ENCODE results near the gene VTCN1. TPM values are rescaled to one million over a fixed set of nuclear protein-coding genes. Genes with fewer than 3 reads are reported as not detected.
"Not testable (repeated sequence)": the region's sequence is repeated elsewhere in the genome, so short reads cannot be mapped to it uniquely, and the experiment has no call there.

Gene VTCN1
- total and polyA plus RNA-seq, 4 donors: 0.23 to 0.38 TPM; not detected in 2

DNA sequence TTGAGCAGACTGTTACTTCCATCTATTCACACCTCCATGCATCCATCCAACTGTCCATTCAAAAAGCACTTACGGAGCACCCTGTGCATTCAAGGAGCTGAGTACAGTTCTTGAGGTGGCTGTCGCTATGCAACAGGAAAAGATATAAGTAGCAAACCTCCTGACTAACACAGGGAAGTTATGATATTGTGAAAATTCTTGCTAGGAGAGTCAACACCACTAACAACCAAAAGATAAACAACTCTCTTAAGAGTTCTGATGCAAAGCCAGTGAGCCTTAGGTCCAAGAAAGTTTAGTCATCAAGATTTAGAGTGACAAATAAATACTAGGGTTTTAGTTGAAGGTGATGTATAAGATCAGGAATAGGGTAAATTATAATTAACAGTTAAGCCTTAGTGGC lies 44.7 kb downstream of the VTCN1 start:
- no peak overlapping the region for H3K27ac ChIP-seq (ENCODE audit: low read depth in 1 of 2, low read length in 2 of 2)
- DNase-seq (no peak), ATAC-seq (ENCODE audit: low FRiP score) (no peak)
- H3K4me1 ChIP-seq (ENCODE audit: control insufficient read depth in 1 of 2, insufficient read depth in 2 of 2, low read length in 2 of 2): no peaks in the 10 kb centered on the region
- H3K27me3 ChIP-seq (ENCODE audit: control insufficient read depth in 1 of 2, insufficient read depth in 2 of 2, low read length in 1 of 2): no peaks in the 10 kb centered on the region
- no peaks in the 10 kb centered on the region for H3K36me3 ChIP-seq (ENCODE audit: control insufficient read depth in 1 of 2, insufficient read depth in 2 of 2, low read length in 1 of 2)
- no peak overlapping the region for H3K4me3 ChIP-seq (ENCODE audit: low read length in 2 of 2)
- 96 to 100% methylated on average over 2 of the region's 2 CpGs for WGBS, 2 donors
- intact Hi-C loops (cut with DNase I): no loop called here
- H3K9me3 ChIP-seq (ENCODE audit: control insufficient read depth, low read length): no peaks in the 10 kb centered on the region

DNA sequence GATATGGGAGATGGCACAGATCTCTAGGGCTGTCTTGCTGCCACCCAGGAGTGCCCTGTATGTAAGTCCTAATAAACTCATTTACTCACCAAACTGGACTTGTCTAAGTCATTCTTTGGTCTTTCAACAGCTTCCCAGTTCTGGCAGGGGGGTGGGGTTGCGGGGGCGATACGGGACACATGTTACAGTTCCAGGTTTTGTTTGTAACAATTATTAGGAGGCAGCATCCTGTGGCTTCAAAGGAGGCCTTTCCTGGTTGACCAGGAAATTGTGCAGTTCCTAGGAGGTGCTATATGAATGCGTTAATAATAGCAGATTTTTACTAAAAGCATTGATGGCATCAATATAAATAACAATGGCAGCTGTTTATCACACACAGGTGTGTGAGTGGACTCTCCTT lies 46.5 kb downstream of the VTCN1 start:
- ATAC-seq (ENCODE audit: low FRiP score) (no peak), DNase-seq (no peak)
- Histone ChIP-seq H3K36me3 (ENCODE audit: control insufficient read depth in 1 of 2, insufficient read depth in 2 of 2, low read length in 1 of 2) (no peaks in the 10 kb centered on the region), H3K4me1 (ENCODE audit: control insufficient read depth in 1 of 2, insufficient read depth in 2 of 2, low read length in 2 of 2) (no peaks in the 10 kb centered on the region), H3K4me3 (ENCODE audit: low read length in 2 of 2) (no peak overlapping the region), H3K27me3 (ENCODE audit: control insufficient read depth in 1 of 2, insufficient read depth in 2 of 2, low read length in 1 of 2) (no peaks in the 10 kb centered on the region), H3K27ac (ENCODE audit: low read depth in 1 of 2, low read length in 2 of 2) (no peak overlapping the region), H3K9me3 (ENCODE audit: control insufficient read depth, low read length) (no peaks in the 10 kb centered on the region)
- intact Hi-C loops (cut with DNase I): no loop called here
- WGBS, 2 donors: 88 to 90% methylated on average over 4 of the region's 4 CpGs

DNA sequence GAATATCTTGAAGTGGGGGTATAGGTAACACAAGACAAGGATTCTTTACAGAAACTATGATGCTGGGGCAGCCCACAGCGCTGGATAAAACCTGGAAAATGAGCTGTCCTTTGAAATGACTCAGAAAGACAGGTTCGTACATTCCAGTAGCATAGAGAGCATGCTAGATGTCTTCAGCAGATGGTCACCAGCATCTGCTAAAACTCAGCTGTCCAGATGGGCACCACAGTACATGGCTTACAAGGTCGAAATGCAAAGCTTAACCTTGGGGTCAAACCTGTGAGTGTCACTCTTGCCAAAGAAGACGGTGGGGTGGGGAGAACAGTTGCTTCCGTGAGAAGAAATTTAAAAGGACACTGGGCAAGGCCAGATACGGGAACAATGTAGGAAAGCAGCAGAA lies 47.9 kb downstream of the VTCN1 start:
- DNase-seq (no peak), ATAC-seq (ENCODE audit: low FRiP score) (no peak)
- Histone ChIP-seq H3K36me3 (ENCODE audit: control insufficient read depth in 1 of 2, insufficient read depth in 2 of 2, low read length in 1 of 2) (no peaks in the 10 kb centered on the region), H3K4me1 (ENCODE audit: control insufficient read depth in 1 of 2, insufficient read depth in 2 of 2, low read length in 2 of 2) (no peaks in the 10 kb centered on the region), H3K4me3 (ENCODE audit: low read length in 2 of 2) (no peak overlapping the region), H3K27me3 (ENCODE audit: control insufficient read depth in 1 of 2, insufficient read depth in 2 of 2, low read length in 1 of 2) (no peaks in the 10 kb centered on the region), H3K27ac (ENCODE audit: low read depth in 1 of 2, low read length in 2 of 2) (no peak overlapping the region), H3K9me3 (ENCODE audit: control insufficient read depth, low read length) (no peaks in the 10 kb centered on the region)
- intact Hi-C loops (cut with DNase I): no loop called here
- 69 to 78% methylated on average over 6 of the region's 6 CpGs for whole genome bisulfite sequencing, 2 donors

DNA sequence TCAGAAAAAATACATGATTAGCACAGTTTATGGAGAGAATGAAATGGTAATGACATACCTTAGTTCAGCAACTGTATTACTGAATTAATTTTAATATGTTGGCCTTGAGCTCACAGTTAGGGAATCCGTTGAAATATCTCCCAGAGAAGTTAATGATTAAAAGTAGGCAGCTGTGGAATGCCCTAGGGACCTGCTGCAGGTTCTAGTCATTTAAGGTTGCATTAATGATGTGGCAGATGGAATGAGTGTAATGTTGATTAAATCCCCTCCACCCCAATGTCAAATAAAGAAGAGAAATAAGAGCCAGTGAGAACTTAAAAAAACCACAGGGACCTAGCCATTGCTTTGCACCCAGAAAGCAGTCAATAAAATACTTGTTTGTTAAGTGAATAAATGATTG lies 48.8 kb downstream of the VTCN1 start:
- WGBS, 2 donors: 58 to 69% methylated on average over 1 of the region's 1 CpG
- Histone ChIP-seq H3K4me1 (ENCODE audit: control insufficient read depth in 1 of 2, insufficient read depth in 2 of 2, low read length in 2 of 2) (no peaks in the 10 kb centered on the region), H3K27ac (ENCODE audit: low read depth in 1 of 2, low read length in 2 of 2) (no peak overlapping the region), H3K4me3 (ENCODE audit: low read length in 2 of 2) (no peak overlapping the region), H3K27me3 (ENCODE audit: control insufficient read depth in 1 of 2, insufficient read depth in 2 of 2, low read length in 1 of 2) (no peaks in the 10 kb centered on the region), H3K36me3 (ENCODE audit: control insufficient read depth in 1 of 2, insufficient read depth in 2 of 2, low read length in 1 of 2) (no peaks in the 10 kb centered on the region), H3K9me3 (ENCODE audit: control insufficient read depth, low read length) (no peaks in the 10 kb centered on the region)
- ATAC-seq (ENCODE audit: low FRiP score) (no peak), DNase-seq (no peak)
- intact Hi-C loops (cut with DNase I): no loop called here

- H3K4me3 ChIP-seq (ENCODE audit: low read length in 2 of 2); ATAC-seq (ENCODE audit: low FRiP score); intact Hi-C loops (cut with DNase I); H3K4me1 ChIP-seq (ENCODE audit: control insufficient read depth in 1 of 2, insufficient read depth in 2 of 2, low read length in 2 of 2); H3K27me3 ChIP-seq (ENCODE audit: control insufficient read depth in 1 of 2, insufficient read depth in 2 of 2, low read length in 1 of 2); H3K27ac ChIP-seq (ENCODE audit: low read depth in 1 of 2, low read length in 2 of 2); DNase-seq; H3K36me3 ChIP-seq (ENCODE audit: control insufficient read depth in 1 of 2, insufficient read depth in 2 of 2, low read length in 1 of 2); H3K9me3 ChIP-seq (ENCODE audit: control insufficient read depth, low read length): not testable (repeated sequence)
- 87 to 89% methylated on average over 5 of the region's 5 CpGs for WGBS, 2 donors
Observed at GRCh38 chr1:117151305-117151704, 59.4 kb downstream of the VTCN1 start.

DNA sequence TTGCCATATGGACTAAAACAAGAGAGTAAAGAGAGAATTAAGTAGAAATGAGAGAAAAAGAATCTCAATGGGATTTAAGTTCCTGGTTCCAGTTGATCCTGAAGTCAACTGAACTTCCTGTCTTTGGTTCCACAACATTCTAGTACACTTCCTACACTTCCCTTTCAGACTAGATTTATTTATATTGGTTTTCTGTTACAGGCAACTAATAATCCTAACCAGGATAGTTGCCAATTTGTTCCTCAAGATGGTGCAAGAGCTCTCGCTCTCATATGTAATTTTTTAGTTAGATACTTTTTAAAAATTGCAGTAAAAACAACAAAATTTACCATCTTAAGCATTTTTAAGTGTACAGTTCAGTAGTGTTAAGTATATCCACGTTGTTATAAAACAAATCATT lies 60.4 kb downstream of the VTCN1 start:
- Histone ChIP-seq H3K36me3 (ENCODE audit: control insufficient read depth in 1 of 2, insufficient read depth in 2 of 2, low read length in 1 of 2) (no peaks in the 10 kb centered on the region), H3K9me3 (ENCODE audit: control insufficient read depth, low read length) (no peaks in the 10 kb centered on the region), H3K4me3 (ENCODE audit: low read length in 2 of 2) (no peak overlapping the region), H3K27ac (ENCODE audit: low read depth in 1 of 2, low read length in 2 of 2) (no peak overlapping the region), H3K4me1 (ENCODE audit: control insufficient read depth in 1 of 2, insufficient read depth in 2 of 2, low read length in 2 of 2) (no peaks in the 10 kb centered on the region), H3K27me3 (ENCODE audit: control insufficient read depth in 1 of 2, insufficient read depth in 2 of 2, low read length in 1 of 2) (no peaks in the 10 kb centered on the region)
- DNase-seq (no peak), ATAC-seq (ENCODE audit: low FRiP score) (no peak)
- intact Hi-C loops (cut with DNase I): no loop called here
- 73 to 82% methylated on average over 2 of the region's 2 CpGs for WGBS, 2 donors

GRCh38 chr1:117147856-117148588 lies 62.7 kb downstream of the VTCN1 start:
- no peaks in the 10 kb centered on the region for H3K36me3 ChIP-seq (ENCODE audit: control insufficient read depth in 1 of 2, insufficient read depth in 2 of 2, low read length in 1 of 2)
- ATAC-seq (ENCODE audit: low FRiP score) (no peak), DNase-seq (no peak)
- no peak overlapping the region for H3K4me3 ChIP-seq (ENCODE audit: low read length in 2 of 2)
- no peaks in the 10 kb centered on the region for H3K27me3 ChIP-seq (ENCODE audit: control insufficient read depth in 1 of 2, insufficient read depth in 2 of 2, low read length in 1 of 2)
- H3K27ac ChIP-seq (ENCODE audit: low read depth in 1 of 2, low read length in 2 of 2): no peak overlapping the region
- 52 to 61% methylated on average over 5 of the region's 5 CpGs for WGBS, 2 donors
- intact Hi-C loops (cut with DNase I): no loop called here
- no peaks in the 10 kb centered on the region for H3K9me3 ChIP-seq (ENCODE audit: control insufficient read depth, low read length)
- no peaks in the 10 kb centered on the region for H3K4me1 ChIP-seq (ENCODE audit: control insufficient read depth in 1 of 2, insufficient read depth in 2 of 2, low read length in 2 of 2)

- Histone ChIP-seq H3K27me3 (ENCODE audit: control insufficient read depth in 1 of 2, insufficient read depth in 2 of 2, low read length in 1 of 2) (no peaks in the 10 kb centered on the region), H3K4me1 (ENCODE audit: control insufficient read depth in 1 of 2, insufficient read depth in 2 of 2, low read length in 2 of 2) (no peaks in the 10 kb centered on the region), H3K36me3 (ENCODE audit: control insufficient read depth in 1 of 2, insufficient read depth in 2 of 2, low read length in 1 of 2) (no peaks in the 10 kb centered on the region), H3K9me3 (ENCODE audit: control insufficient read depth, low read length) (no peaks in the 10 kb centered on the region), H3K27ac (ENCODE audit: low read depth in 1 of 2, low read length in 2 of 2) (no peak overlapping the region), H3K4me3 (ENCODE audit: low read length in 2 of 2) (no peak overlapping the region)
- ATAC-seq (ENCODE audit: low FRiP score) (no peak), DNase-seq (no peak)
- intact Hi-C loops (cut with DNase I): no loop called here
- WGBS, 2 donors: 67% methylated on average over 4 of the region's 4 CpGs
Observed at GRCh38 chr1:117147341-117147831, 63.3 kb downstream of the VTCN1 start.

GRCh38 chr1:117146575-117147340 lies 64.0 kb downstream of the VTCN1 start:
- intact Hi-C loops (cut with DNase I): no loop called here
- no peaks in the 10 kb centered on the region for H3K36me3 ChIP-seq (ENCODE audit: control insufficient read depth in 1 of 2, insufficient read depth in 2 of 2, low read length in 1 of 2)
- ATAC-seq (ENCODE audit: low FRiP score) (no peak), DNase-seq (no peak)
- H3K27me3 ChIP-seq (ENCODE audit: control insufficient read depth in 1 of 2, insufficient read depth in 2 of 2, low read length in 1 of 2): no peaks in the 10 kb centered on the region
- H3K27ac ChIP-seq (ENCODE audit: low read depth in 1 of 2, low read length in 2 of 2): no peak overlapping the region
- no peaks in the 10 kb centered on the region for H3K9me3 ChIP-seq (ENCODE audit: control insufficient read depth, low read length)
- H3K4me3 ChIP-seq (ENCODE audit: low read length in 2 of 2): no peak overlapping the region
- no peaks in the 10 kb centered on the region for H3K4me1 ChIP-seq (ENCODE audit: control insufficient read depth in 1 of 2, insufficient read depth in 2 of 2, low read length in 2 of 2)
- 77 to 81% methylated on average over 8 of the region's 8 CpGs for WGBS, 2 donors

Data from aorta (tissue), 5 donors.